ENCODE measurements around the gene MPHOSPH6.
"Not testable (repeated sequence)": the region's sequence is repeated elsewhere in the genome, so short reads cannot be mapped to it uniquely, and the experiment has no call there.

Gene MPHOSPH6

GRCh38 chr16:82109266-82109665, 60.8 kb downstream of the MPHOSPH6 start:
- H3K18ac ChIP-seq (ENCODE audit: low read length); H3K4me1 ChIP-seq (ENCODE audit: control insufficient read depth in 1 of 2, insufficient read depth in 2 of 2, low read length in 2 of 2): not testable (repeated sequence)
- WGBS (ENCODE audit: extremely low coverage, insufficient coverage, insufficient read length): no CpG with 5 or more reads among the region's 3 CpGs

GRCh38 chr16:82108774-82109173, 61.2 kb downstream of the MPHOSPH6 start:
- no peak overlapping the region for H4K91ac ChIP-seq (ENCODE audit: low read depth, low read length)
- H3K4me3 ChIP-seq (ENCODE audit: low read depth, low read length): no peak overlapping the region
- no peak overlapping the region for H3K23ac ChIP-seq (ENCODE audit: low read length)
- no peak overlapping the region for H3K4me2 ChIP-seq (ENCODE audit: low read length)
- H3K4ac ChIP-seq (ENCODE audit: low read depth, low read length): no peak overlapping the region
- no peak overlapping the region for H3K18ac ChIP-seq (ENCODE audit: low read length)
- no peak overlapping the region for H2BK120ac ChIP-seq (ENCODE audit: insufficient read depth, low read length, poor library complexity)
- no peak overlapping the region for H4K12ac ChIP-seq (ENCODE audit: low read depth, low read length)
- H3K36me3 ChIP-seq (ENCODE audit: control insufficient read depth in 1 of 2, insufficient read depth in 2 of 2, low read length in 2 of 2): no peaks in the 10 kb centered on the region
- H3K79me1 ChIP-seq (ENCODE audit: low read length): no peaks in the 10 kb centered on the region
- H3K27me3 ChIP-seq (ENCODE audit: insufficient read depth, low read length): no peaks in the 10 kb centered on the region
- no peak overlapping the region for H2BK5ac ChIP-seq (ENCODE audit: low read depth, low read length, poor library complexity)
- no peak overlapping the region for H4K8ac ChIP-seq (ENCODE audit: low read depth, low read length)
- no peak overlapping the region for H2AFZ ChIP-seq (ENCODE audit: insufficient read depth, low read length, poor library complexity)
- no peak overlapping the region for H2AK5ac ChIP-seq (ENCODE audit: low read length)
- no peak for DNase-seq
- no peak overlapping the region for H3K9ac ChIP-seq (ENCODE audit: low read length)
- no peak overlapping the region for H3K27ac ChIP-seq (ENCODE audit: low read depth, low read length)
- no peak overlapping the region for H2BK12ac ChIP-seq (ENCODE audit: low read length)
- H3K14ac ChIP-seq (ENCODE audit: low read length): no peak overlapping the region
- WGBS (ENCODE audit: extremely low coverage, insufficient coverage, insufficient read length): no CpG with 5 or more reads among the region's 6 CpGs
- H3K4me1 ChIP-seq (ENCODE audit: control insufficient read depth in 1 of 2, insufficient read depth in 2 of 2, low read length in 2 of 2): no peaks in the 10 kb centered on the region
- H3K79me2 ChIP-seq (ENCODE audit: control insufficient read depth, insufficient read depth, low read length, poor library complexity): no peaks in the 10 kb centered on the region
- no peaks in the 10 kb centered on the region for H3K9me3 ChIP-seq (ENCODE audit: insufficient read depth, low read depth, low read length)

More at GRCh38 chr16:82109266-82109665, 60.8 kb downstream of the MPHOSPH6 start:
- H4K91ac ChIP-seq (ENCODE audit: low read depth, low read length); H3K14ac ChIP-seq (ENCODE audit: low read length); H3K4me3 ChIP-seq (ENCODE audit: low read depth, low read length); H3K23ac ChIP-seq (ENCODE audit: low read length); H4K8ac ChIP-seq (ENCODE audit: low read depth, low read length); H4K12ac ChIP-seq (ENCODE audit: low read depth, low read length); H2BK5ac ChIP-seq (ENCODE audit: low read depth, low read length, poor library complexity); H2AK5ac ChIP-seq (ENCODE audit: low read length); H3K79me1 ChIP-seq (ENCODE audit: low read length); H3K9me3 ChIP-seq (ENCODE audit: insufficient read depth, low read depth, low read length); H3K27ac ChIP-seq (ENCODE audit: low read depth, low read length); DNase-seq; H2BK12ac ChIP-seq (ENCODE audit: low read length); H2BK120ac ChIP-seq (ENCODE audit: insufficient read depth, low read length, poor library complexity); H3K27me3 ChIP-seq (ENCODE audit: insufficient read depth, low read length); H2AFZ ChIP-seq (ENCODE audit: insufficient read depth, low read length, poor library complexity); H3K36me3 ChIP-seq (ENCODE audit: control insufficient read depth in 1 of 2, insufficient read depth in 2 of 2, low read length in 2 of 2); H3K79me2 ChIP-seq (ENCODE audit: control insufficient read depth, insufficient read depth, low read length, poor library complexity); H3K4me2 ChIP-seq (ENCODE audit: low read length); H3K4ac ChIP-seq (ENCODE audit: low read depth, low read length); H3K9ac ChIP-seq (ENCODE audit: low read length): not testable (repeated sequence)

- H3K18ac ChIP-seq (ENCODE audit: low read length): no peak overlapping the region
- no peak overlapping the region for H3K23ac ChIP-seq (ENCODE audit: low read length)
- no peaks in the 10 kb centered on the region for H3K9me3 ChIP-seq (ENCODE audit: insufficient read depth, low read depth, low read length)
- H3K27me3 ChIP-seq (ENCODE audit: insufficient read depth, low read length): no peaks in the 10 kb centered on the region
- no peak overlapping the region for H2BK5ac ChIP-seq (ENCODE audit: low read depth, low read length, poor library complexity)
- H2AFZ ChIP-seq (ENCODE audit: insufficient read depth, low read length, poor library complexity): no peak overlapping the region
- H3K4ac ChIP-seq (ENCODE audit: low read depth, low read length): no peak overlapping the region
- no peak overlapping the region for H4K8ac ChIP-seq (ENCODE audit: low read depth, low read length)
- no peak overlapping the region for H2BK120ac ChIP-seq (ENCODE audit: insufficient read depth, low read length, poor library complexity)
- no peak overlapping the region for H3K9ac ChIP-seq (ENCODE audit: low read length)
- no peak overlapping the region for H4K91ac ChIP-seq (ENCODE audit: low read depth, low read length)
- no peak overlapping the region for H3K14ac ChIP-seq (ENCODE audit: low read length)
- no CpG with 5 or more reads among the region's 2 CpGs for WGBS (ENCODE audit: extremely low coverage, insufficient coverage, insufficient read length)
- H3K4me1 ChIP-seq (ENCODE audit: control insufficient read depth in 1 of 2, insufficient read depth in 2 of 2, low read length in 2 of 2): no peaks in the 10 kb centered on the region
- no peaks in the 10 kb centered on the region for H3K79me2 ChIP-seq (ENCODE audit: control insufficient read depth, insufficient read depth, low read length, poor library complexity)
- DNase-seq: no peak
- H3K4me2 ChIP-seq (ENCODE audit: low read length): no peak overlapping the region
- H2AK5ac ChIP-seq (ENCODE audit: low read length): no peak overlapping the region
- H4K12ac ChIP-seq (ENCODE audit: low read depth, low read length): no peak overlapping the region
- H3K4me3 ChIP-seq (ENCODE audit: low read depth, low read length): no peak overlapping the region
- H3K79me1 ChIP-seq (ENCODE audit: low read length): no peaks in the 10 kb centered on the region
- no peak overlapping the region for H2BK12ac ChIP-seq (ENCODE audit: low read length)
- no peak overlapping the region for H3K27ac ChIP-seq (ENCODE audit: low read depth, low read length)
- no peaks in the 10 kb centered on the region for H3K36me3 ChIP-seq (ENCODE audit: control insufficient read depth in 1 of 2, insufficient read depth in 2 of 2, low read length in 2 of 2)
Observed at GRCh38 chr16:82108100-82108499, 61.9 kb downstream of the MPHOSPH6 start.

- Histone ChIP-seq H4K91ac (ENCODE audit: low read depth, low read length) (no peak overlapping the region), H3K27ac (ENCODE audit: low read depth, low read length) (no peak overlapping the region), H3K9ac (ENCODE audit: low read length) (no peak overlapping the region), H4K8ac (ENCODE audit: low read depth, low read length) (no peak overlapping the region), H3K27me3 (ENCODE audit: insufficient read depth, low read length) (no peaks in the 10 kb centered on the region), H4K12ac (ENCODE audit: low read depth, low read length) (no peak overlapping the region), H3K4me3 (ENCODE audit: low read depth, low read length) (no peak overlapping the region), H3K4me1 (ENCODE audit: control insufficient read depth in 1 of 2, insufficient read depth in 2 of 2, low read length in 2 of 2) (no peaks in the 10 kb centered on the region), H3K36me3 (ENCODE audit: control insufficient read depth in 1 of 2, insufficient read depth in 2 of 2, low read length in 2 of 2) (no peaks in the 10 kb centered on the region), H3K79me2 (ENCODE audit: control insufficient read depth, insufficient read depth, low read length, poor library complexity) (no peaks in the 10 kb centered on the region), H3K9me3 (ENCODE audit: insufficient read depth, low read depth, low read length) (no peaks in the 10 kb centered on the region), H3K18ac (ENCODE audit: low read length) (no peak overlapping the region), H3K79me1 (ENCODE audit: low read length) (no peaks in the 10 kb centered on the region), H2AK5ac (ENCODE audit: low read length) (no peak overlapping the region), H3K23ac (ENCODE audit: low read length) (no peak overlapping the region), H2BK12ac (ENCODE audit: low read length) (no peak overlapping the region), H2AFZ (ENCODE audit: insufficient read depth, low read length, poor library complexity) (no peak overlapping the region), H2BK120ac (ENCODE audit: insufficient read depth, low read length, poor library complexity) (no peak overlapping the region), H2BK5ac (ENCODE audit: low read depth, low read length, poor library complexity) (no peak overlapping the region), H3K14ac (ENCODE audit: low read length) (no peak overlapping the region), H3K4ac (ENCODE audit: low read depth, low read length) (no peak overlapping the region), H3K4me2 (ENCODE audit: low read length) (no peak overlapping the region)
- WGBS (ENCODE audit: extremely low coverage, insufficient coverage, insufficient read length): no CpG with 5 or more reads among the region's 8 CpGs
- no peak for DNase-seq
Observed at GRCh38 chr16:82105107-82105506, 64.9 kb downstream of the MPHOSPH6 start.

Measured in trophoblast cell (in vitro differentiated cells and primary cell).